ENCODE results near the gene OLA1.

DNA sequence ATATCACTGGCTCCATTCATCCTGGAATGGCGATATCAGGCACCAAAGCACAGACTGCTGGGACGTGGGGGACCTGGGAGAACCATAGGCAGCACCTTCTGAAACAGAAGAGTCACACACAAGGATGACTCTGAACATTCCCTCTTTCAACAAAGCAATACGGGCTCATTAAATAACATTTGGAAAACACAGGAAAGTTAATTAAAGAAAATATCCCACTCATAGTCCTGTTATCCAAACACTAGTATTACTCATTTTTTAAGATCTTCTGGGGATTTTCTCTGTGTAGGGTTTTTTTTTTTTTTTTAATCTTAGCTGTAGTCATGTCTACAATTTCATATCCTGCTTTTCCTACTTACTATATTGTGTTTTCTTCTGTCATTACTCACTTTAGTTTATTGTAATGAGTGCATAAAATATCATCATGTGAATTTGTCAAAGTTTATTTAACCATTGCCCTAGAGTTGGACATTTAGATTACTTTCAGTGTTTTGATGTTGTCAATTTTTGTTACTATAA is 213.2 kb downstream of the OLA1 start:
- TF ChIP-seq, protein P1, sequence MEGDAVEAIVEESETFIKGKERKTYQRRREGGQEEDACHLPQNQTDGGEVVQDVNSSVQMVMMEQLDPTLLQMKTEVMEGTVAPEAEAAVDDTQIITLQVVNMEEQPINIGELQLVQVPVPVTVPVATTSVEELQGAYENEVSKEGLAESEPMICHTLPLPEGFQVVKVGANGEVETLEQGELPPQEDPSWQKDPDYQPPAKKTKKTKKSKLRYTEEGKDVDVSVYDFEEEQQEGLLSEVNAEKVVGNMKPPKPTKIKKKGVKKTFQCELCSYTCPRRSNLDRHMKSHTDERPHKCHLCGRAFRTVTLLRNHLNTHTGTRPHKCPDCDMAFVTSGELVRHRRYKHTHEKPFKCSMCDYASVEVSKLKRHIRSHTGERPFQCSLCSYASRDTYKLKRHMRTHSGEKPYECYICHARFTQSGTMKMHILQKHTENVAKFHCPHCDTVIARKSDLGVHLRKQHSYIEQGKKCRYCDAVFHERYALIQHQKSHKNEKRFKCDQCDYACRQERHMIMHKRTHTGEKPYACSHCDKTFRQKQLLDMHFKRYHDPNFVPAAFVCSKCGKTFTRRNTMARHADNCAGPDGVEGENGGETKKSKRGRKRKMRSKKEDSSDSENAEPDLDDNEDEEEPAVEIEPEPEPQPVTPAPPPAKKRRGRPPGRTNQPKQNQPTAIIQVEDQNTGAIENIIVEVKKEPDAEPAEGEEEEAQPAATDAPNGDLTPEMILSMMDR (IDR thresholded peaks at IDR 0.05) = no peak
- TF ChIP-seq ZFX (IDR thresholded peaks at IDR 0.05; ENCODE audit: borderline replicate concordance) = no peak
